Progenitor cell of endocrine pancreas (in vitro differentiated cells): ENCODE data around the gene PSMB9. TPM values are rescaled to one million over a fixed set of nuclear protein-coding genes. Genes with fewer than 3 reads are reported as not detected.
A peak's percentile ranks its signal among the peaks of the same experiment; 100 is the strongest.
"Not testable (repeated sequence)": the region's sequence is repeated elsewhere in the genome, so short reads cannot be mapped to it uniquely, and the experiment has no call there.

Experiments used
- DNase-seq: peaks from one replicate; pipeline ENCODE4 v3.0.0; 2021; ENCODE audit warnings: low spot score; ENCODE audit not compliant: unreplicated experiment
- H3K27ac Mint-ChIP-seq: 2 replicates; pipeline ENCODE4 v1.8.0; 2021; ENCODE audit warnings: mild to moderate bottlenecking, moderate library complexity, mixed read lengths
- H3K27me3 Mint-ChIP-seq: 2 replicates; pipeline ENCODE4 v1.8.0; 2021; ENCODE audit warnings: mixed read lengths
- H3K36me3 Mint-ChIP-seq: 2 replicates; pipeline ENCODE4 v1.8.0; 2022; ENCODE audit warnings: mixed read lengths; ENCODE audit not compliant: insufficient read depth
- H3K4me1 Mint-ChIP-seq: 2 replicates; pipeline ENCODE4 v1.8.0; 2021; ENCODE audit warnings: low read depth, mixed read lengths
- H3K4me3 Mint-ChIP-seq: 2 replicates; pipeline ENCODE4 v1.8.0; 2021; ENCODE audit warnings: low read depth, mild to moderate bottlenecking, moderate library complexity, mixed read lengths
- H3K9me3 Mint-ChIP-seq: 2 replicates; pipeline ENCODE4 v1.8.0; 2021; ENCODE audit warnings: low read depth, mixed read lengths
- CTCF ChIP-seq: fragments of 200-600 bp; sonication (generic); IDR thresholded peaks from one replicate; pipeline ENCODE4 v1.5.0; 2021; ENCODE audit warnings: antibody characterized with exemption, mild to moderate bottlenecking; ENCODE audit not compliant: unreplicated experiment
- total RNA-seq: library from RNA; stranded (reverse); gene quantifications from 2 replicates; pipeline ENCODE4 v1.2.1, GENCODE V29; 2021

The PSMB9 gene
- total RNA-seq, 1 donor from 2014 or later, result not detected

GRCh38 chr6:32862725-32863124 is 8.7 kb downstream of the PSMB9 start:
- no peak for DNase-seq

GRCh38 chr6:32865724-32866443 is 11.9 kb downstream of the PSMB9 start:
- Mint-ChIP-seq H3K27ac (no peak overlapping the region), H3K36me3 (no peaks in the 10 kb centered on the region), H3K4me1 (peaks cover 2% of the 10 kb centered on the region), H3K4me3 (no peak overlapping the region), H3K9me3 (no peaks in the 10 kb centered on the region), H3K27me3 (peaks cover 48% of the 10 kb centered on the region)
- no peak for DNase-seq
- no peak for TF ChIP-seq CTCF

More at GRCh38 chr6:32862725-32863124, 8.7 kb downstream of the PSMB9 start:
- Mint-ChIP-seq H3K4me1 (no peaks in the 10 kb centered on the region), H3K9me3 (no peaks in the 10 kb centered on the region), H3K27ac (no peak overlapping the region), H3K27me3 (peaks cover 54% of the 10 kb centered on the region), H3K4me3 (no peak overlapping the region), H3K36me3 (no peaks in the 10 kb centered on the region)
- TF ChIP-seq CTCF, result no peak

- Mint-ChIP-seq H3K27me3 (peaks cover 56% of the 10 kb centered on the region), H3K4me3 (no peak overlapping the region), H3K9me3 (no peaks in the 10 kb centered on the region), H3K27ac (no peak overlapping the region), H3K4me1 (peaks cover 2% of the 10 kb centered on the region), H3K36me3 (no peaks in the 10 kb centered on the region)
- DNase-seq, result no peak
- TF ChIP-seq CTCF, result no peak
Observed at GRCh38 chr6:32867022-32867477, 13.1 kb downstream of the PSMB9 start.

- peaks cover 2% of the 10 kb centered on the region for H3K4me1 Mint-ChIP-seq
- no peak overlapping the region for H3K27ac Mint-ChIP-seq
- no peaks in the 10 kb centered on the region for H3K9me3 Mint-ChIP-seq
- no peak for DNase-seq
- no peaks in the 10 kb centered on the region for H3K36me3 Mint-ChIP-seq
- peaks cover 61% of the 10 kb centered on the region for H3K27me3 Mint-ChIP-seq
- no peak overlapping the region for H3K4me3 Mint-ChIP-seq
- no peak for TF ChIP-seq CTCF
Observed at GRCh38 chr6:32867554-32868256, 13.7 kb downstream of the PSMB9 start.

- Mint-ChIP-seq H3K9me3 (no peaks in the 10 kb centered on the region), H3K4me1 (peaks cover 2% of the 10 kb centered on the region), H3K27ac (no peak overlapping the region), H3K36me3 (no peaks in the 10 kb centered on the region), H3K27me3 (peaks cover 61% of the 10 kb centered on the region), H3K4me3 (no peak overlapping the region)
- TF ChIP-seq CTCF, result peak; percentile 97
- DNase-seq, result peak; percentile 67
Observed at GRCh38 chr6:32868257-32868788, 14.3 kb downstream of the PSMB9 start.

- H3K36me3 Mint-ChIP-seq, H3K9me3 Mint-ChIP-seq, H3K4me1 Mint-ChIP-seq, H3K27ac Mint-ChIP-seq, H3K4me3 Mint-ChIP-seq, DNase-seq: not testable (repeated sequence)
- H3K27me3 Mint-ChIP-seq, result peaks cover 62% of the 10 kb centered on the region
Observed at GRCh38 chr6:32873947-32874346, 20.0 kb downstream of the PSMB9 start.
